AG09309 (cell line): ENCODE results near the gene LYZL4.

ENCODE experiments used
- DNase-seq: peaks from one replicate; pipeline ENCODE4 v3.0.0-alpha.2; 2010; ENCODE audit warnings: low read depth
- H3K4me3 ChIP-seq: 2 replicates; pipeline ENCODE4 v1.5.1; 2011; ENCODE audit warnings: mild to moderate bottlenecking, low read depth, low read length, moderate library complexity; ENCODE audit not compliant: control insufficient read depth
- CTCF ChIP-seq: IDR thresholded peaks from 2 replicates; pipeline ENCODE4 v1.5.1; 2011; ENCODE audit warnings: mild to moderate bottlenecking, low read depth, low read length, inconsistent platforms; ENCODE audit not compliant: insufficient read depth, control insufficient read depth; ENCODE audit errors: missing control alignments

LYZL4 gene

GRCh38 chr3:42410370-42411131 is at the start of gene LYZL4:
LYZL4 (minus strand) TSS chr3:42410610; CDS start chr3:42407251, 3,359 bp downstream.
- no peak for TF ChIP-seq CTCF
- DNase-seq, result no peak
- no peak within 1 kb of the TSS for H3K4me3 ChIP-seq

- no peak for TF ChIP-seq CTCF
- H3K4me3 ChIP-seq, result no peak overlapping the region
- DNase-seq, result no peak
Measured at GRCh38 chr3:42459151-42459550, 48.7 kb upstream of the LYZL4 start.

GRCh38 chr3:42456211-42456610 is 45.8 kb upstream of the LYZL4 start:
- TF ChIP-seq CTCF, result no peak
- no peak for DNase-seq
- H3K4me3 ChIP-seq, result no peak overlapping the region

- no peak for DNase-seq
- TF ChIP-seq CTCF, result no peak
- H3K4me3 ChIP-seq, result no peak overlapping the region
Measured at GRCh38 chr3:42451546-42452230, 41.3 kb upstream of the LYZL4 start.

- no peak for DNase-seq
- no peak overlapping the region for H3K4me3 ChIP-seq
- TF ChIP-seq CTCF, result no peak
Measured at GRCh38 chr3:42451116-42451515, 40.7 kb upstream of the LYZL4 start.

GRCh38 chr3:42450567-42450966 is 40.2 kb upstream of the LYZL4 start:
- no peak overlapping the region for H3K4me3 ChIP-seq
- no peak for DNase-seq
- TF ChIP-seq CTCF, result no peak
